HG03469 (cell line): ENCODE results near the gene CDNF.
"Not testable (repeated sequence)": the region's sequence is repeated elsewhere in the genome, so short reads cannot be mapped to it uniquely, and the experiment has no call there.

Experiments used
- ATAC-seq: cut with Tn5 transposase; IDR thresholded peaks from one replicate; pipeline ENCODE4 v1.9.1; 2021; ENCODE audit warnings: mild to moderate bottlenecking, moderate library complexity, moderate number of reproducible peaks; ENCODE audit not compliant: unreplicated experiment

The CDNF gene

DNA sequence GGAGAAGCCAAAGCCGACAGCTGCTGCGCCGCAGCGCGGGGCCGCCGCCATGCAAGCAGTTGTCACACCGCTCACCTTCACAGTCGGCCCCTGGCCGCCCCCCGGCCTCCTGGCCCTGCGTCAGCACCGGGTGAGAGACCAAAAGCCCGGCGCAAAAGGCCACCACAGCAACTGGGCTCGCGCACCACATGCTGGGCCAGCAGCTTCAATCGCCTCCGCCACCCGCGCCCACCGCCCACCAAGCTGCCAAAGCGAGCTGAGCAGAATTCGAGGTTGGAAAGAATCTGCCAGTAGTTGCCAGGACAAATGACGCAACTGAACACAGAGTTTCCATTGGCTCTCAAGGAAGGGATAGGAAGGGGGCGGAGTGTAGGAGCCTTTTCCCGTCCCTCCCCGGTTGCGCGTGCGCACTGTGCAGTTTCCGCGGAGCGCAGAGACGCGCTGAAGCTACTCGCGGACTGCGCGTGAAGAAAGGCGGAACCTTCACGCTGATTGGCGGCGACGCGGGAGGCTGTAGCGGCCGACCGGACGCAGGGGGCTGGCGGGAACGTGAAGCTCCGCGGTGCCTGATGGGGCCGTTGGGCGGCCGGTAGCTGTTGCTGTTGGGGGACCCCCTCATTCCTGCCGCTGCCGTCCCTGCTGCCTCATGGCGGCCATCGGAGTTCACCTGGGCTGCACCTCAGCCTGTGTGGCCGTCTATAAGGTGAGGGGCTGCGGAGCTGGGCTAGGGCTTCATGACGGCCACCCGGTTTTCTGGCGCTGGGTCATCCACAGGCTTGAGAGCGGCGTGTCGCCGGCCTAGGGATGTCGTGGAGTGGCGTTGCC, at the start of gene CDNF, which contains the start of the genes HSPA14 and MSANTD7:
TSS of gene CDNF (minus strand) at position 281 of the 825 bp plus-strand sequence. CDS start at position 190, 91 bp downstream.
TSS of gene HSPA14 (plus strand) at position 550 of the 825 bp plus-strand sequence. CDS start at position 647, 97 bp downstream.
TSS of gene MSANTD7 (plus strand) at position 550 of the 825 bp plus-strand sequence. CDS start 3,979 bp downstream, outside the sequence.
- ATAC-seq = peak; percentile 84

DNA sequence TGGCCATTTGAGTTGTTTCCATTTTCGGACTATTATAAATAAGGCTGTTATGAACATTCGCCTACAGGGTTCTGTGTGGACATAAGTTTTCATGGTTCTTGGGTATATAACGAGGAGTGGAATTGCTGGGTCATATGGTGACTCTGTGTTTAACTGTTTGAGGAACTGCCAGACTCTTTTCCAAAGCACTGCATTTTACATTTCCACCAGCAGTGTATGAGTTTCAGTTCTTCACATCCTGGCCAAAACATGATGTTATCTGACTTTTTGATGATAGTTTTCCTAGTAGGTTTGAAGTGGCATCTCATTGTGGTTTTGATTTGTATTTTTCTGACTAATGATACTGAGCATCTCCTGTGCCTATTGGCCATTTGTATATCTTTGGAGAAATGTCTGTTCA, 46.2 kb upstream of the CDNF start:
- no peak for ATAC-seq

DNA sequence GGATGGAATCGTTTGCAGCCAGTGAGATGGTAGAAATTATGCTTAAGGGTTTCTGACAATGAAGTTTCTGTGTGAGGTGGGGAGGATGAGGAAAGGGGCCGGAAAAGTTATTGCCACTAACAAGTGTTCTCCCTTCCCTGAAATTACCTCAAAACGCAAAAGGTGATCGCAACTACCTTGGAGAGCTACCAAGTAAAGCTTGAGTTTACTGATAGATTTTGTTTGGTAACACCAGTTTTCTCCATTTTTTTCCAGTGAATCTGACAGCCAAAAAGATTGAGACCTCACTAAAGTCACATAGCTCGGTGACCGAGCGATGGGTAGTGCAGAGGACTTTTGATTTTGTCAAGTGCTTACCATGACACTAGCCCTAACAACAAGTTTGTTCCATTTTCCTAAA, 42.4 kb upstream of the CDNF start:
- ATAC-seq = no peak

DNA sequence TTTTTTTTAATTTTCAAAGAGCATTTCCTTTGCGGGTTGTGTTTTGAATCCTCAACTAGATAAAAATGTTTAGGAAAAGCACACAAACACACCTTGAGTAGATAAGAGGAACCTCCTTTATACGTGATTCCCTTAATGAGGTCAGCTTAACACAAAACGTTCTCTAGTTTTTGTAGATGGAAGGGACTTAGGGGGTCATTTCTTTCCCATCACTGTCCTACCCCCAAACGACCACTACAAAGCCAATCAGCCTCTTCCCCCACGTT, 42.0 kb upstream of the CDNF start:
- no peak for ATAC-seq

DNA sequence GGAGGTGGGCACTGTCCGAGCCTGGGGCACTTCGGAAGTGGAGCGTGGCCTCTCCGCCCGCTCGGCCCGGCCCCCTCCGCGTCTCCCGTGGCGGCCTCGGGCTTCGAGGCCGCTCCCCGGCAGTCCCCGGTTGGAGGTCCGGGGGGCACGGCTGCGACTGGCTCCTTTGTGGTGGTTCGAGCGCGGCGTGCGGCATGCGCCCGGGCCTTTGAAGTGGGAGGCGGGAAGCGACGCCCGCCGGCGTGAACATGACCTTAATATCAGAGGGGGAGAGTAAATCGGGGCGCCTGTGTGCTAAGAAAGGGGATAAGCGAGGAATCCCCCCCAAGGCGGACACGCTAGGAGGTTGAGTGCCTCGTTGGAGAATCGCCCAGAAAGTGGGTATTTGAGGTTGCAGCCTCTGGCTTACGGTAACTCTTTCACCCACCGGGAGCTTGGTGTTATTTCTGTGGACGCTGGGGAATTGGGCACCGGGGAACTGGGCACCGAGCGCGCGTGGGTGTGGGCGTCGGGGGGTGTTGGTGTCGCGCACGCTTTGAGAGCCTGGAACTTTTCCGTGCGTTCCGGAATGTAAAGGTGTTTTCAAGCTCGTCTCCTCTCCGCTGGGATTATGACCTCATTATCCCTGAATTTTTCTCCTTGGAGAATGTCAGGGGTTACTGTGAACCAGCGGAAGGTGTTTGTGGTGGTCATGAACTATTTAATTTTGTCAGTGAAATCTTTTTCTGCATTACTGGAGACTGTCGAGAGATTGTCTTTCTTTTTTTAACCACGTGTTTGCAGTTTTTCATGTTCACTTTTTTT, 41.5 kb upstream of the CDNF start:
- no peak for ATAC-seq

DNA sequence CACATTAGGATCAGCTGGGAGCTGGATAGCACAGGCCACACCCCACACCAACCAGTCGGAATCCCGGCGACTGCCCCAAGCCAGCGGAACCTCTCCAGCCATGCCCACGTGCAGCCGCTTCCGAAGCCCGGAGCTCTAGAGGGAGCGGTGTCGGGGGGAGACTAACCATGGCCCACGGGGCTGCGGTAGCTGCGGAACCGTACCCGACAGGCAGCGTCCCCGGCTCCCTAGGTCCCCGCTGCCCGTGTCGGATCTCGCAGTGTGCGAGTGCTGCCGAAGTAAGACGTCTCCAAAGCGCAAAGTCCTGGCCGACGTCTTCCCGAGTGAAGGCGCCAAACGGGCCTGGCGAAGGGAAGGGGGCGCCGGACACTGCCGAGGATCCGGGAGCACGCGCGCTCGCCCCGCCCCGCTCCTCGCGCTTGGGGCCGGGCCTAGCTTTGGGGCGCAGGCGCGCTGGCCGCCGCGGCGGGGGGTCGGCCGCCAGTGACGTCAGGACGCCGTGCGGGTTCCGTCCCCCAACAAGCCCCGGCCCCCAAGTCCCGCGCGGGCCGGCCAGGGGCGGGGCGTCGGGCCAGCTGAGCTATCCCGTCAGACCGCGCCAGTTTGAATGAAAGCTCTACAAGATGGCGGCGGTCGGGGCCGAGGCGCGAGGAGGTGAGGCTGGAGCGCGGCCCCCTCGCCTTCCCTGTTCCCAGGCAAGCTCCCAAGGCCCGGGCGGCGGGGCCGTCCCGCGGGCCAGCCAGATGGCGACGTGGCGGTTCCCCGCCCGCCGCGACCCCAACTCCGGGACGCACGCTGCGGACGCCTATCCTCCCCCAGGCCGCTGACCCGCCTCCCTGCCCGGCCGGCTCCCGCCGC, 40.7 kb upstream of the CDNF start, which contains the start of gene SUV39H2:
TSS of gene SUV39H2 (plus strand) at position 601 of the 858 bp plus-strand sequence. CDS start at position 624, 23 bp downstream.
- peak; percentile 78 for ATAC-seq

DNA sequence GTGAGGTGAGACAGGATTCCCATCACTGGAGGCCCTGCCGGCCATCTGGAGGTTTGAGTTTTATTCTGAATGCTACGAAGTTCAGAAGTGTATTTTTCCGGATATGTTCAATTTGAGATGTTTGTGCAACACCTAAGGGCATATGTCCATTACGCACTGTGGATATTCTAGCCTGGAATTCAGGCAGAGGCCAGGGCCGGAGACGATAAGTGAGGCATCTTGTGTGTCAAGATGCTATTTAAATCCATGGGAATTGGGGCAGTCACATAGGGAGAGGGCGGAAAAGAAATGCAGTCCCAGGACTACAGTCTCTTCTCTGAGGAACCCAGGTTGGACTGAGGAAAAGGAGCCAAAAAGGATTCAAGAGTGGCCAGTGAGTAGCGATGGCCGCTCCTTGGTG, 38.9 kb upstream of the CDNF start:
- ATAC-seq = no peak

DNA sequence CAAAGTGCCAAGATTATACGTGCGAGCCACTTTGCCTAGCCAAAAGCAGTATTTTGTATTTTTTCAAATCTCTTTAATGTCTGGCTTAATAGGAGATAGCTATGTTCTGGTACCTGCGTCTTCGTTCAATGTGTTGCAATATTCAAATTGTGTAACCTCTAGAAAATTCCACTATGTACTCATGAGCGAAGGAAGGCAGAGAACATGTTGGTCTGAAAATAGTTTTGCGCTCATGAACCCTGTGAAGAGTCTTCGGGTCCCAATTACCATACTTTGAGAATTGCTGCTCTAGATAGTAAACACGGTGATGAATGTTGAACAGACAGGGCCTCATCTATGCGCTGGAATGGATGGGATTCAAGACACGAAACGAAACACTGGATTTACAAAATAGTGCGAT, 38.1 kb upstream of the CDNF start:
- no peak for ATAC-seq

DNA sequence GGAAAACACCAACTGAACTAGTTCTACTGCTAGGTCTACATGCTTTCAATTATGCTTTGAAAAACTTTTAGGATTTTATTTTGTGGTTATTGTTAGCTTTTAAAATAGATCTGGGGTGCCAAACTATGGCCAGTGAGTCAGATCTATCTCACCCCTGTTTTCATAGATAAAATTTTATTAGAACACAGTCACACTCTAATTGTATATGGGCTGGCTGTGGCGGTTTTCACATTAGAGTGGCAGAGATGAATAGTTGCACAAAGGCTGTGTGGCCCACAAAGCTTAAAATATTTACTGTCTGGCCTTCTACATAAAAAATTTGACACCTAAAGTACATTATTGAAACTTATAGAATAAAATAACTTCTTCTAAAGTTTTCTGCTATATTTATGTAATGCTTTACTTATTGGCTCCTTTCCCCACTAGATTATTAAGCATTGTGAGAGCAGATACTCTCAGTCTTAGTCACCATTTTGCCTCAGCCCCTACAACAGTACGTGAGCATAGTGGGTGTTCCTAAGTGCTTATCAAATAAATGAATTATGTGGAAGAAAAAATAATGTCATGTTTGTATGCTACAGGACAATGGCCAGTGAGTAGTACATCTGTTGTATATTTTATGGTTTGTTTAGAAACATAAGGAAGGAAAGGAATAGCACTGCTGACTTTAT, 35.4 kb upstream of the CDNF start:
- ATAC-seq = peak; percentile 47

DNA sequence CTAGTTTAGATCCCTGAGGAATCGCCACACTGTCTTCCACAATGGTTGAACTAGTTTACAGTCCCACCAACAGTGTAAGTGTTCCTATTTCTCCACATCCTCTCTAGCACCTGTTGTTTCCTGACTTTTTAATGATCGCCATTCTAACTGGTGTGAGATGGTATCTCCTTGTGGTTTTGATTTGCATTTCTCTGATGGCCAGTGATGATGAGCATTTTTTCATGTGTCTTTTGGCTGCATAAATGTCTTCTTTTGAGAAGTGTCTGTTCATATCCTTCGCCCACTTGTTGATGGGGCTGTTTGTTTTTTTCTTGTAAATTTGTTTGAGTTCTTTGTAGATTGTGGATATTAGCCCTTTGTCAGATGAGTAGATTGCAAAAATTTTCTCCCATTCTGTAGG, 27.0 kb upstream of the CDNF start:
- not testable (repeated sequence) for ATAC-seq

DNA sequence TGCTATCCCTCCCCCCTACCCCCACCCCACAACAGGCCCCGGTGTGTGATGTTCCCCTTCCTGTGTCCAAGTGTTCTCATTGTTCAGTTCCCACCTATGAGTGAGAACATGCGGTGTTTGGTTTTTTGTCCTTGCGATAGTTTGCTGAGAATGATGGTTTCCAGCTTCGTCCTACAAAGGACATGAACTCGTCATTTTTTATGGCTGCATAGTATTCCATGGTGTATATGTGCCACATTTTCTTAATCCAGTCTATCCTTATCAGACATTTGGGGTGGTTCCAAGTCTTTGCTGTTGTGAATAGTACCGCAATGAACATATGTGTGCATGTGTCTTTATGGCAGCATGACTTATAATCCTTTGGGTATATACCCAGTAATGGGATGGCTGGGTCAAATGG, 26.6 kb upstream of the CDNF start:
- ATAC-seq = not testable (repeated sequence)

DNA sequence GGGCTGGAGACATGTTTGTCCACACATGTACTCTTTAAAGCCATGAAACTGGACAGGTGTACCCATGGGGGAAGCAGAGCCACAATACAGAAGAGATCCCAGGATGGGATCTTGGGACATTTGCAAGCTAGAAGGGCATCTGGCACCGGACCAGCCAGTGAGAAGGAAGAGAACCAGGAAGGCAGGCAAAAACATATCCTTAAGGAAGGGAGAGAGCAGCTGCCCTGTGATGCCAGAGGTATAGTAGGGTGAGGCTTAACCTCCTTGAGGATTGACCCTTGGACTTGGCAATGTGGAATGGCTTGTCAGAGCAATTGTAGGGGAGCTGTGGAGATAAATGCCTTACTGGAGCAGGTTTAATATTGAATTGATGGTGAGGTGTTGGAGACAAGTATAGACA, 23.0 kb upstream of the CDNF start:
- ATAC-seq = no peak

DNA sequence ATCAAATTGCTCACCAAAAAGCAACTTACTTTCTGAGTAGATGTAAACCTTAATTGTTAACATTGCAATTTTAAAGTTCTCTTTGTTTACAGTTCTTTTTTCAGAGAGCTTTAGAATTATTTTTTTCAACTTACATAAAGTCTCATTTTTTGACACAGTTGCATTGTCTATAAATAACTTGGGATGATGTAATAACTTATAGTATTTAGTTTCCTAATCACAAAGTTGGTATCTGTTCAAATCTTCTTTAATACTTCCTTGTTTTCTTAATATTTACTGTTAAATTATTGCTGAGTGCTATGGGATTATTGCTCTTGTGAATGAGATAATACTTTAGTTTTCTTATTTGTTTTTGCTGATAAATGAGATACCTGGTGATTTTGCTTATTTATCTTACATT, 21.9 kb upstream of the CDNF start:
- no peak for ATAC-seq

DNA sequence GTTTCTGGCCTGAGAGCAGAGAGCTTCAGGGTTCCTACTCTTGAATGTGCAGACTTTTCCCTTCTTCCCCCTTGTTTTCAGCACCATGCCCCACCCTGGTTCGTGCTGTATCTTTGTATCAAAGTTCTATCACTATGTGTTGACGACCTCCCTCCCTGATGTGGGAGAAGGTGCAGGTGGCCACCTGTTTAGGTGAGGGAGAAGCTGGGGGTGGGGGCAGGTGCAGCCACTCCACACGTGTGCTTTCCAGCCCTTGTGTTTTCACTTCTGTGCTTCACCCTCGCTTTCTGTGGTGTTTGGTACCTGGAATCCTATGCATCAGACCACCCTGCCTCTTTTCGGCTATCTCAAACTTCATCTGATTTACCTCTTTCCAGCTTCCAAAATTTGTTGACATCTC, 21.2 kb upstream of the CDNF start:
- ATAC-seq = no peak

DNA sequence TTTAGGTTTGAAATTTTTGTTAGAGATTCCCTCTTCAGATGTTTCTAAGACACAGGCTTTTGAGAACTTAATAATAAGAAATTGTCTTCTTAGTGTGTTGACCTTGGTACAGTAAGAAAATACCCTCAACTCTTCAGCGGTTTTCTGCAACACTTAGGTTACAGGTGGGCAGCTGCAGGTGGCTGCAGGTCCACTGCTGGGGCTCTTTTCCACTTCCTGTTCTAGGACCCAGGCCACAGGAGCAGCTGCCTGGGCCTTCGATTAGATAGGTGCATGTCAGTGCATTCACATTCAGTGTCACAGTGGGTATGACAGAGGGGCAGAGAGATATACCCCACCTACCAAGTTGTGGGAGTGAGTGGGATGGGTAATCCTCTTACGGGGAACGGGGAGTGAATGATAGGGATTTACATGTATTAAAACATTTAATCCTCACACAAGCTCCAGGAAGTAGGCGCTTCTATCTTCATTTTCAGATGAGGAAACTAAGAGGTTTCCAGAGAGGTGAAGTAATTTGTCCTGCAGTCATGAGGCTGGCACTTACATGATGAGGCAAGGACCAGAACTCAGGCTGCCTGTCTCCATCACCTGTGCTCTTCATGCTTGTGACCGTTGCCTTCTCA, 20.6 kb upstream of the CDNF start:
- no peak for ATAC-seq

DNA sequence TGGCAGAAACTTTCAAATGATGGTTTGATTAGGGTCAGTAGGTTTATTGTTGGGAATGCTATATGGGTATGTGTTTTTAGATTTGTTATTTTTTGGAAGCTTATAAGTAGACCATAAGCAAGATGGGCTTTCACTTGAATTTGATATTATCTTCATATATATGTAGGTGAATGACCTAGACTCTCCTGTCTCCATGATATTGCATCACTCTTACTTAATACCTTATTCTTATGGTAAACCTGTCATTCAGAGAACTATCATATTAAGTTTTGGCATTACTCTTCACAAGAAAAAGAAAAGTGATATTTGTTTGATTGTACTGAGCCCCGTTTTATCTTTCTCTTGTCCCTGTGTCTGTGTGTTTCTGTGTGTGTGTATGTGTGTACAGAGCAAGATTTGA, 17.6 kb upstream of the CDNF start:
- ATAC-seq = no peak

DNA sequence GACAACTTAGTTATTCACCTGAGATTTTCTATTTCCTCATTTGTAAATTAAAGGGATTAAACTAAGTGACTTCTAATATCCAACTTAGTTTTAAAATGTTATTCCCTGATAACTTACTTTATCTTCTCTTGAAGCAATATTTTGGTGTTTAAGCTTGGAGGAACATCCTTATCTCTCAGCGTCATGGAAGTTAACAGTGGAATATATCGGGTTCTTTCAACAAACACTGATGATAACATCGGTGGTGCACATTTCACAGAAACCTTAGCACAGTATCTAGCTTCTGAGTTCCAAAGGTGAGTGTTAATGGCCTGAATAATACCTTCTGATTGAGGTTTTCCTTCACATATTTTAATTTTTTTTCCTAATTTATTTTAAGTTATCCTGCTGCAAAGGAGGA, 14.4 kb upstream of the CDNF start:
- no peak for ATAC-seq

DNA sequence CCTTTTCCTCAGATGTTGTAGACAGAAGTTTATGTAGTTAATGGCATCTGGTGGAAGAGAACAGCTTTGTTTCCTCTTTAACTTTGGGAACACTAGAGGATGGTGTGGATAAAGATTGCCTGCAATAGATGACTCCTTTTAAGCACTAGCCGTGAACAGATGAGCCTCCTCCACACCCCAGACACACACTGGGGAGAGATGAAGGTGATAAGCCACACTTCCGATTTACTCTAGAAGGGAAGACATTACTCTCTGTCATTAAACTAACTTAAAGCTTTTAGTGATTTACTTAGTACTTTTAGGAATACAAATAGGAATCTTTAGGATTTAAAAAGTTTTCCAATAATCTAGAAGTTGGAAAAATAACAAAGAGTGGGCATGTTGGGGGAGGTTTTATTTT, 7.1 kb upstream of the CDNF start:
- ATAC-seq = no peak

DNA sequence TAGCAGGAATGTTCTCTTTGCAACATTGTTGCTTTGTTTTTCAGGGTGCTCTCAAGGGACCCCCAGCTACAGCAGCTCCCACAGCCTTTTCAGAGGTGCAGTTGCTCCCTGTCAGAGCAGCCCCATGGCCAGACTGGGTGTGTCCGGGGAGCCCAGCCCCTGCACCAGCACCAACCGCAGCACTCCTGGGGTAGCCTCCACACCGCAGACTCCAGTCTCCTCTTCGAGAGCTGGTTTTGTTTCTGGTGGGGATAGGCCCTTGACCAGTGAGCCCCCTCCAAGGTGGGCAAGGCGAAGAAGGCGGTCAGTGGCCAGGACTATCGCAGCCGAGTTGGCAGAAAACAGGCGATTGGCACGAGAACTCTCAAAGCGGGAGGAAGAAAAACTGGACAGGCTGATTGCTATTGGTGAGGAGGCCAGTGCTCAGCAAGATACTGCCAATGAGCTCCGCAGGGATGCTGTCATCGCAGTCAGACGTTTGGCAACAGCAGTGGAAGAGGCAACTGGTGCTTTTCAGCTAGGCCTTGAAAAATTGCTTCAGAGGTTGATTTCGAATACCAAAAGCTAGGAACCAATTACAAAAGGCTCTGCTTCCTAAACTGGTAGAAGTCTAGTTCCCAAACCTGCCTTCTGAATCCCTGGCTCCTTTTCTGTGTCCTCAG, 5.6 kb upstream of the CDNF start:
- ATAC-seq = no peak

DNA sequence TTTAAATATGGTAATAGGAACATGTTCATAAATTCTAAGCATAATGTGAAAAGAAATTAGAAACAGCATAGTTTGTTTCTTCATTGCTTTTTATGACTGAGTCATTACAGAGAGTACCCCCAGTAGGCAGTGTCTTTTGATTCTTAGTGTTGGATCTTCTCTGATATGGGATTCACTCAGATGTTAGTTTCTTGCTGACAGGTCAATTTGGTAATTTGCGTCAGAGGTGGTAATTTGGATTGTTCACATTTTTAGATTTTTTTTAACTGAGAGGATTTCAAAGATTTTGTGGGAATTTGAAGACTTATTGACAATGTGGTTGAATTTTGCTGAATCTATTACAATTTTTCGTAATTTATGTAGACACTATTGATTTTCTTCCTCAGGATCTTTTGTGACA, 2.3 kb upstream of the CDNF start:
- no peak for ATAC-seq
